Measurements from ENCODE around the gene ANKRD22. TPM values are rescaled to one million over a fixed set of nuclear protein-coding genes. Genes with fewer than 3 reads are reported as not detected.
A peak's percentile ranks its signal among the peaks of the same experiment; 100 is the strongest.

ANKRD22 gene
- under 1 TPM in 4 of 10 donors, not detected in 6; 0.13 to 0.98 (median 0.23) TPM for polyA plus RNA-seq (ENCODE audit: insufficient read length in 10 of 10)
- long read RNA-seq, donor 1 = 0 reads
- long read RNA-seq, donor 2 = 0 reads
- long read RNA-seq, donor 3 = 0 reads
- long read RNA-seq, donor 4 = 0 reads
- long read RNA-seq, donor 5 = 0 reads
- long read RNA-seq, donor 6 = 0 reads
- long read RNA-seq, donor 7 = 0 reads
- long read RNA-seq, donor 8 = 0 reads
- long read RNA-seq, donor 9 = 0 reads

DNA sequence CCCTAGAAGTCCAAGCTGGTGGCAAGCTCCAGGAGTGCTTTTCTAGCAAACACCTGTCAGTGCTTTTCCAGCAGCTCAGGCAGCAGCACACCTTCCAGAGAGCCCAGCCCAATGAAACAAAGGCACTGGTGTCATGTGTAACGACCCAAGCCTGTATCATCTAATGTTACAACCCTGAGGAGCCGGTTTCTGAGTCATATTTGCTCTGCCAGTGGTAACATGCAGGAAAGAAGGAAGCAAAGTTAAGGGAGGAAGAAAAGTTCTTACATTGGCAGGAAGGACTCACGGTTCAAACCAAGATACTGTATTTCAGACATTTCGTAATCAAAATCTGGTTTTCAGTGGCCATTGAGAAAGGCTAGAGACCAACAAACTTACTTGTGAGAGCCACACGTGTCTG is at the start of gene ANKRD22:
ANKRD22 (minus strand) TSS at position 139 of the 400 bp plus-strand sequence. CDS start 237 bp downstream, outside the sequence.
- DNase-seq = no peak

DNA sequence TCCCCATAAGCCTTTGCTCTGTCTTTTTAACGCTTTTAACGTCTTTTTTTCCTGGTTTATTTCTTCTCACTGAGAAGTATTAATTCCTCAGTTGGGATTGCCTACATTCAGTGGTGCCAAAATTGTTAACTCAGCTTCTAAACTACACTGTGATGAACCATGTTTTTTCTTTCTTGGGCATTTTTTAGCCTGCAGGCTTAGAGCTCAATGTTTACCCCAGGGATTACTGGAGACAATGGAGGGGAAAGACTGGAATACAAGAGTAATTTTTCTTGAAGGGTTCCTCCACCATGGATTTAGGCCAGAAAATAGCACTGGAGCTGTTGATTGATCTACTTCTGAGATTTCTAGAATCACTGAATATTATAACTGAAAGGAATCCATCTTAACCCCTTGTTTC is 48.2 kb upstream of the ANKRD22 start:
- no peak for DNase-seq

DNA sequence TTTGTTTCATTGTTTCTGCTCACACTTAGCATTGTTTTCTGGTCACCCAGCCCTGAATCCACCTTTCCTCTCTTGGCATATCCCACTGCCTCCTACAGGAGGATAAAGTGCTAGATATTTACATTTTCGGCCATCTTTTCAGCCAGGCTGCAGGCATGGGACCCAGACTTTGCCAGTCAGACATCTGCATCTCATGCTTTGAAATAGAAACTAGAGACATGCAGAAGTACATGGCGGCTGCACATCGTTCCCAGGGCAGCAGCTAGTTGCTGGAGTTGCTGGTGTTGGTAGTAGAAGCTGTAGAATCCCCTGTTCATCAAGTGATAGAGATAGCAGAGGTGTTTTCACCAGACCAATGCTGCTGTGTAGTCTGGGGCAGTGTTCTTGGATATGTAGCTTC is 47.1 kb upstream of the ANKRD22 start:
- DNase-seq = no peak

- peak in 2 of 3 donors; percentile 61 to 77 for DNase-seq
Measured at GRCh38 chr10:88896994-88897853, 45.6 kb upstream of the ANKRD22 start.

GRCh38 chr10:88896372-88896993 is 44.8 kb upstream of the ANKRD22 start:
- DNase-seq = no peak

DNA sequence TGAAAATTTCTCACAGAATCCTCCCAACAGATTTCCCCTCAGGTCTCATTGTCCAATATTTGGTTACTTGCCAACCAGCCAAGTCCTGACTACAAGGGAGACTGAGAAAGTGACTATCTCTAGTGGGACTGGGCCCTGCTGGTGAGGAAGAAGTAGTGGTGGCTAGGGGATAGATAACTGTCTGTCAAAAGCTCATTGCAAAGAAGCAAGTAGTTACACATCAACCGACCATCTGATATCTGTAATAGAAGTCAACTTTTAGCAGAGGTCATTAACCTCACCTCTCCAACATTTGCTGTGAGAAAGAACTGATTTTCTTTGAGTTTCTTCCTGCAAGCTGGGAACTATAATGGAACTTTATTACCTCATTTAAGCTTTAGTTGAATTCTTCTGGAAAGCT is 43.6 kb upstream of the ANKRD22 start:
- DNase-seq = no peak

DNA sequence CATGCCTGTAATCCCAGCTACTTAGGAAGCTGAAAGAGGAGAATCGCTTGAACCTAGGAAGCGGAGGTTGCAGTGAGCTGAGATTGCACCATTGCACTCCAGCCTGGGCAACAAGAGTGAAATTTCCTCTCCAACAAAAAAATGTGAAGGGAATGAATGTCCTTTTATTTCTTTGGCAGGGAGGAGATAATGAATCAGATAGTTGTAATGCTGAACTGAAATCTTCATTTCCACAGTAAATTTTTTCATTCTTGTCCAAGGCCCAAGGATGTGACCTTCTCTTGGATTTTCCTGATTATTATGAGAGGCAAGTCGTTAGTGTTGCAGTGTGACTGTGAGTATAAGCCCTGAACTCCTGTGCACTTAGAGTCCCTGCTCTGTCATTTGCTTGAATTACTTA is 42.0 kb upstream of the ANKRD22 start:
- DNase-seq = no peak

DNA sequence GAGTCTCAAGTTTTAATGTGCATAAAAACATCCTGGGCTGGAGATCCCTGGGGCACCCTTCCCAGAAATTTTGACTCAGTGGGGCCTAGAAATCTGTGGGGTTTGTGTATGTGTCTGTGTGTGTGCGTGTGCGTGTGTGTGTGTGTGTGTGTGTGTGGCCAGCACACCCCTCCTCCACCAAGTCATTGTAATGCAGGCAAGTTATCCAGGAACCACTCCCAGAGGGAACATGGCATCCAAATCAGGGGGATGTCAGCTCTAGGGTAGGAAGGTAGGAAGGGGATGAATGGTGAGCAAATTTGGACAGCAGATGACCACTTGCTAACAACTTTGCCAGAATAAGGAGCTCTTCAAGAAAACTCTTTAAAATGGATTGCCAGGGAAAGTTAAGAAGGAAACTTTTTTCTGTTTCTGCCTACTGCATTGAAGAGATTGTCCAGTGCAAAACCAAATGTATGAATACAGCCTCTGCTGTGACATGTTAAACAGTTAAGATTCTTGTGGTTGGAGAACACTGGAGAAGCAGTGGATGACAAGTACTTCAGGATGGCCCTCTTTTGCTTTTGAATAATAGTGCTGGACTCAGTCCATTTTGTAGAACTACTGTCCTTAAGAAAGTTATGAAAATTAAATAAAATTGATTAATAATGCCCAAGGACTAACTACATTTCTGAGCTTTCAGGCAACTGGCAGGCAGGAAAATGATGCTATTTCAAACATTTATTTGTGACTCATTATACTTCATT is 40.8 kb upstream of the ANKRD22 start:
- no peak for DNase-seq

GRCh38 chr10:88890681-88891381 is 39.2 kb upstream of the ANKRD22 start:
- no peak for DNase-seq

- no peak for DNase-seq
Measured at GRCh38 chr10:88889559-88890337, 38.1 kb upstream of the ANKRD22 start.

DNA sequence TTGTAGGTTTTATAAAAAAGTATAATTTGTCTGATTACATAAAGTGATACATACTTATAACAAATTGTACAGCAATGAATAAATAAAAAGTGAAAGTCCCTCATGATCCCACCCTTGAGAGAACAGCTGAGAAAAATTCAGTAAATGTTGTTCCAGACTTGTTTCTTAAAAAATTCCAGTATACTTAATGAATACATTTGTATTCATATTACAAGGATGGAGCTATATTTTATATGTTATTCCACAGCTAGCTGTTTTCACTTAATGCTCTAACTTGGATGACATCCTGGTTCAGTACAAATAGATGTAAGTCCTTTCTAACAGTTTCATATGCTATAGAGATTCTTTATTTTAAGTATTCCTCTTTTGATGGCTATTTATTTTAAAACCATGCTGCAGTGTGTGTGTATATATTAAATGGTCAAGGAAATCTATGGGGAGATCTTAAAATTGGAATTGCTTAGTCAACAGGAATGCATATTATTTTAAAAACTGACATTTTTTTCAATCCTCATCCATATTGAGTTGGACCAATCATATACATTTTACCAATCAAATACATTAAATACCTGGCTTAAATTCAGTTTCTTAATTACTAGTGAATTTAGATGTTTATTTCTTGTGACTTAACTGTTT is 37.3 kb upstream of the ANKRD22 start:
- peak in 1 of 3 donors; percentile 74 for DNase-seq

DNA sequence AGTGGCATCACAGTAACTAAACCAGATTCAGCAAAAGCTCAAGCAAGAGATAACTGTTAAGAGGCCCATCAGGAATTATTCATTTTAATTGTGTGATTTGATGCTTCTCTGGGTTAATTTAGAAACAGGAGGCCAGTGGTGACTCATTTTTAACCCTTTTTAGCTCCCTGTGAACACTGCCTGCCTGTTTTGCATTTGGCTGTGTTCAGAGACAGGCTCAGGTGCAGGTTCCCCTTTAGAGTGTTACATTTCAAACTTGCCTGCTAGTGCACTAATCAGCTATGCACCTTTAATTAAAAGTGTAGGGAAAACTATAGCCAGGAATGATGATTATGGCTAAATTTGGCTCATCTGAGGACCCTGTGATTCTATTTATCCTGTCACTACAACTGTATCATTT is 34.9 kb upstream of the ANKRD22 start:
- DNase-seq = no peak

- no peak for DNase-seq
Measured at GRCh38 chr10:88883448-88883809, 31.8 kb upstream of the ANKRD22 start.

DNA sequence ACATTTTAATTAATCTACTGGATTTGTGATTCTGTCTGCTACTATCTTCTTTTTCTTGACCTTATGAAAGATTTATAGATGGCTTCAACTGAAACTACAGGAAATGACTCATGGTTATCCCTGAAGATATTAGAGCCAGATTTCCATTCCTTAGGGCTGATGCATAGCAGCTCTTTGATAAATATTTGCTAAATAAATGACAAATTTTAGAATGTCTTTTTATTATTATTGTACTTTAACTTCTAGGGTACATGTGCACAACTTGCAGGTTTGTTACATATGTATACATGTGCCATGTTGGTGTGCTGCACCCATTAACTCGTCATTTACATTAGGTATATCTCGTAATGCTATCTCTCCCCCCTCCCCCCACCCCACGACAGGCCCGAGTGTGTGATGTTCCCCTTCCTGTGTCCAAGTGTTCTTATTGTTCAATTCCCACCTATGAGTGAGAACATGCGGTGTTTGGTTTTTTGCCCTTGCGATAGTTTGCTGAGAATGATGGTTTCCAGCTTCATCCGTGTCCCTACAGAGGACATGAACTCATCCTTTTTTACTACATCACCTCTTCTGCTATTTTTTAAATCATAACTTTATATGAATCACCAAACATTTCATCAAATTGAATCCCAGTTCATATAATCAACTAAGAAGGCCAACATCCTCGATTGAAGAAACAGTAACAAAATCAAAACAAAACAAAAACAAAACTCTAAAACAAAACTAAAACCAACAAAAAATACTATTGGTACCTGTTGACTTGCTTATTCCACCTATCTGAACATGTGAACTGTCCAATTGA is 31.2 kb upstream of the ANKRD22 start:
- DNase-seq = peak in 2 of 3 donors; percentile 50 to 62

- no peak for DNase-seq
Measured at GRCh38 chr10:88881922-88882645, 30.4 kb upstream of the ANKRD22 start.

DNA sequence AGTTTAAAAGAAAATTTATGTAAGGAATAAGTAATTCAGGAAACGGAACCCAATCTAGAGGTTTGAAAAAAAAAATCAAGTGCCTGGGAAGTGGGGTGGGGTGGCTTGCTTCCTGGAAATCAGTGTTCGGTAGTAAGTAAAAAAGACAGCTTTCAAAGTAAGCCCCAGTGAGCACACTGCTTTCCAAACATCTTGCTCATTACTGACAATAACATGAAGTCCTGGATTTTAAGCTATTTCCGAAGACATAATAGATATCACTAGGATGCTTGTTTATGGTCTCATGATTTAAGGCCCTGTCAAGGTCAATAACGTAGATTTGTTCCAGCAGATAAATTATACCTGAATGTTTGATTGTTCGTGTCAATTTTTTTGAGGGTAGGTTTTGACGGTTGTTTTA is 29.7 kb upstream of the ANKRD22 start:
- DNase-seq = peak in 1 of 3 donors; percentile 59

DNA sequence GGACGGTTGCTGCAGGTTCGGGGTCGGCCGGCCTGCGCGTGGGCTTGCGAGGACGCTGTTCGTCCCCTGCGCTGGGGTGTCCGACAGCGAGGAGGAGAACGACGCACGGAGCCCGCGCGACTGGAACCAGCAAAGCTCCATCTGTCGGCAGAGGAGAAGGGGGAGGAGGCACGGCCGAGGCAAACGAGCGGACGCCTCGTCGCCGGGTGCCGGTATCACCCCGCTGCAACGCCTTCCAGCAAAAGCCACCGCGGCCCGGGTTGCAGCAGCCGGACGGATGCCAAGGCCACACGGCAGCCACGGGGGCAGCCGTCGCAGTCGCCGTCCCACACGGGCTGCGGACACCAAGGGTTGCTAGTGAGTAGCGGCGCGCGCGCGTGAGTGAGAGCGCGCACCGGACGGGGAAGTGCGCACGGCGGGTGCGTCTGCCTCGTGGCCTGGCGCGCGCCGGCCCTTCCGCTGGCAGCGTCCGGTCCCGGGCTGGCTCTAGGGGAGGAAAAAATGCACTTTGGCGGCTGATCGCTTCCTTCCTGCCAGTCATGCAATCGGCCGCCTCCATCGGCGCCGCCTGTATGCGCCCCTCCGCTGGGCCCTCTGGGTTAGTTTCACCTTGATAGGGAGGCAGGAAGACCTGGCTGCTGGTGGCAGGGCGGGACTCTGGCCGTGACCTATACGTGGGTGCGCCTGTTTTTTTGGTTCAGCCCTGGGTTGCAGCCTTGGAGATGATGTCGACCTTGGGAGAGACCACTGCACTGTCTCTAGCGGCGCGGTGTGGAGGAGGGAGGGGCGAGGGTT is 28.8 kb upstream of the ANKRD22 start:
- peak; percentile 68 to 97 (median 85) for DNase-seq

Measured in muscle of back (tissue), 13 donors.